HEK293 (cell line): ENCODE measurements around the gene SRSF9.

ENCODE experiments used
- CTCF ChIA-PET: fragments of 350-600 bp; formaldehyde crosslinking; extraction: SDS; loops from one replicate; lab custom pipeline; 2021; ENCODE audit warnings: antibody characterized with exemption; lab: Yijun Ruan, JAX
- POLR2A ChIA-PET: fragments of 300-600 bp; formaldehyde crosslinking; extraction: SDS; loops from one replicate; lab custom pipeline; 2020; ENCODE audit warnings: antibody characterized with exemption, inconsistent platforms; lab: Yijun Ruan, JAX
- H3K27ac ChIP-seq: fragments of 200-500 bp; sonication (Bioruptor generic); 2 replicates; pipeline ENCODE4 v1.5.1; 2014; ENCODE audit warnings: low read depth, low read length, control low read depth, inconsistent platforms; ENCODE audit errors: extremely low read depth
- H3K36me3 ChIP-seq, 2 experiments: fragments of 200-500 bp in 1 of 2; sonication (Bioruptor generic) in 1 of 2; 1 replicate in 1 of 2; 2 replicates in 1 of 2; pipeline ENCODE4 v1.5.1; 2014 to 2017; ENCODE audit warnings: inconsistent platforms in 2 of 2, low read length in 2 of 2; ENCODE audit not compliant: control insufficient read depth in 2 of 2, insufficient read depth in 1 of 2
- H3K4me1 ChIP-seq: fragments of 200-500 bp; sonication (Bioruptor generic); 2 replicates; pipeline ENCODE4 v1.5.1; 2014; ENCODE audit warnings: mild to moderate bottlenecking, low read length, inconsistent platforms; ENCODE audit not compliant: control insufficient read depth, insufficient read depth
- H3K4me3 ChIP-seq: 2 replicates; pipeline ENCODE4 v1.5.1; 2011; ENCODE audit warnings: low read depth, mild to moderate bottlenecking, control low read depth, low read length, moderate library complexity
- H3K9me3 ChIP-seq: fragments of 200-500 bp; sonication (Bioruptor generic); 2 replicates; pipeline ENCODE4 v1.5.1; 2014; ENCODE audit warnings: low read depth, low read length, inconsistent platforms; ENCODE audit not compliant: control insufficient read depth, insufficient read depth
- CTCF ChIP-seq: fragments of 450-650 bp; formaldehyde crosslinking; IDR thresholded peaks from 2 replicates; pipeline ENCODE4 v1.5.1; 2016; ENCODE audit warnings: missing biosample characterization, missing genetic modification characterization
- IKZF3 ChIP-seq: fragments of 450-650 bp; IDR thresholded peaks from 2 replicates; pipeline ENCODE4 v1.5.0; 2018; ENCODE audit warnings: missing biosample characterization, mild to moderate bottlenecking, missing genetic modification characterization, moderate library complexity
- PRDM1 ChIP-seq: fragments of 450-650 bp; formaldehyde crosslinking; IDR thresholded peaks from 2 replicates; pipeline ENCODE4; 2016; ENCODE audit warnings: missing biosample characterization, missing genetic modification characterization
- PRDM4 ChIP-seq: fragments of 450-650 bp; formaldehyde crosslinking; IDR thresholded peaks from 2 replicates; pipeline ENCODE4 v1.5.1; 2017; ENCODE audit warnings: missing biosample characterization, missing genetic modification characterization
- SP7 ChIP-seq: fragments of 450-650 bp; formaldehyde crosslinking; IDR thresholded peaks from 2 replicates; pipeline ENCODE4 v1.5.1; 2016; ENCODE audit warnings: missing biosample characterization, missing genetic modification characterization
- ZBTB6 ChIP-seq: fragments of 450-650 bp; formaldehyde crosslinking; IDR thresholded peaks from 2 replicates; pipeline ENCODE4 v1.5.1; 2017; ENCODE audit warnings: missing biosample characterization, missing genetic modification characterization
- ZFHX2 ChIP-seq: fragments of 450-650 bp; formaldehyde crosslinking; conservative IDR thresholded peaks from 2 replicates; pipeline ENCODE4 v1.5.1; 2016; ENCODE audit warnings: missing biosample characterization, missing genetic modification characterization
- ZNF10 ChIP-seq: fragments of 450-650 bp; formaldehyde crosslinking; IDR thresholded peaks from 2 replicates; pipeline ENCODE4 v1.5.1; 2017; ENCODE audit warnings: missing biosample characterization, missing genetic modification characterization
- ZNF146 ChIP-seq: fragments of 450-650 bp; formaldehyde crosslinking; IDR thresholded peaks from 2 replicates; pipeline ENCODE4 v1.5.1; 2016; ENCODE audit warnings: missing biosample characterization, missing genetic modification characterization
- ZNF174 ChIP-seq: fragments of 450-650 bp; formaldehyde crosslinking; IDR thresholded peaks from 2 replicates; pipeline ENCODE4 v1.5.0; 2017; ENCODE audit warnings: missing biosample characterization, mild to moderate bottlenecking, missing genetic modification characterization
- ZNF184 ChIP-seq: fragments of 450-650 bp; IDR thresholded peaks from 2 replicates; pipeline ENCODE4 v1.5.1; 2018; ENCODE audit warnings: missing biosample characterization, mild to moderate bottlenecking, missing genetic modification characterization
- ZNF211 ChIP-seq: fragments of 450-650 bp; formaldehyde crosslinking; IDR thresholded peaks from 2 replicates; pipeline ENCODE4 v1.5.1; 2016; ENCODE audit warnings: low read depth, missing biosample characterization, missing genetic modification characterization
- ZNF26 ChIP-seq: fragments of 450-650 bp; formaldehyde crosslinking; IDR thresholded peaks from 2 replicates; pipeline ENCODE4 v1.5.1; 2016; ENCODE audit warnings: missing biosample characterization, missing genetic modification characterization
- ZNF280D ChIP-seq: fragments of 450-650 bp; formaldehyde crosslinking; IDR thresholded peaks from 2 replicates; pipeline ENCODE4 v1.5.1; 2016; ENCODE audit warnings: missing biosample characterization, missing genetic modification characterization
- ZNF341 ChIP-seq: fragments of 450-650 bp; formaldehyde crosslinking; IDR thresholded peaks from 2 replicates; pipeline ENCODE4; 2016; ENCODE audit warnings: low read depth, missing biosample characterization, missing genetic modification characterization
- ZNF529 ChIP-seq: fragments of 450-650 bp; formaldehyde crosslinking; IDR thresholded peaks from 2 replicates; pipeline ENCODE4 v1.5.1; 2017; ENCODE audit warnings: missing genetic modification characterization, missing biosample characterization; ENCODE audit not compliant: insufficient replicate concordance
- ZNF530 ChIP-seq: fragments of 450-650 bp; formaldehyde crosslinking; IDR thresholded peaks from 2 replicates; pipeline ENCODE4 v1.5.1; 2016; ENCODE audit warnings: low read depth, missing biosample characterization, missing genetic modification characterization
- ZNF544 ChIP-seq: fragments of 450-650 bp; formaldehyde crosslinking; IDR thresholded peaks from 2 replicates; pipeline ENCODE4 v1.5.0; 2017; ENCODE audit warnings: missing biosample characterization, missing genetic modification characterization
- ZNF624 ChIP-seq: fragments of 450-650 bp; formaldehyde crosslinking; IDR thresholded peaks from 2 replicates; pipeline ENCODE4 v1.5.1; 2017; ENCODE audit warnings: missing biosample characterization, missing genetic modification characterization
- ZNF629 ChIP-seq: fragments of 450-650 bp; formaldehyde crosslinking; IDR thresholded peaks from 2 replicates; pipeline ENCODE4 v1.5.1; 2017; ENCODE audit warnings: missing biosample characterization, missing genetic modification characterization
- ZNF658 ChIP-seq: fragments of 450-650 bp; formaldehyde crosslinking; IDR thresholded peaks from 2 replicates; pipeline ENCODE4; 2016; ENCODE audit warnings: missing biosample characterization, missing genetic modification characterization
- ZNF670 ChIP-seq: fragments of 450-650 bp; formaldehyde crosslinking; IDR thresholded peaks from 2 replicates; pipeline ENCODE4 v1.5.1; 2016; ENCODE audit warnings: missing biosample characterization, missing genetic modification characterization, low read depth
- ZNF704 ChIP-seq: fragments of 450-650 bp; formaldehyde crosslinking; IDR thresholded peaks from 2 replicates; pipeline ENCODE4 v1.5.1; 2016; ENCODE audit warnings: missing biosample characterization, missing genetic modification characterization
- ZNF747 ChIP-seq: fragments of 450-650 bp; formaldehyde crosslinking; IDR thresholded peaks from 2 replicates; pipeline ENCODE4 v1.5.1; 2016; ENCODE audit warnings: missing biosample characterization, missing genetic modification characterization
- ZNF777 ChIP-seq: fragments of 450-650 bp; formaldehyde crosslinking; IDR thresholded peaks from 2 replicates; pipeline ENCODE4 v1.5.1; 2017; ENCODE audit warnings: missing biosample characterization, missing genetic modification characterization, borderline replicate concordance

The SRSF9 gene

GRCh38 chr12:120445911-120446843 lies 23.4 kb downstream of the SRSF9 start, which contains the start of the genes GATC and TRIAP1 (continued):
- no peak for TF ChIP-seq ZNF174
- TF ChIP-seq SP7 (tag by site-specific recombination), result peak; percentile 95
- peak; percentile 83; the same call in 1 of the 2 replicates for TF ChIP-seq ZBTB6
- TF ChIP-seq ZNF704 (tag by site-specific recombination), result no peak
- peak; percentile 74; the same call in 1 of the 2 replicates for TF ChIP-seq ZNF10 (tag by site-specific recombination)
- peak; percentile 96 for TF ChIP-seq ZNF629
- TF ChIP-seq ZNF777, result peak; percentile 35; the same call in 1 of the 2 replicates
- TF ChIP-seq ZNF146, result peak; percentile 75
- no peak for TF ChIP-seq ZNF747 (tag by site-specific recombination)
- peak; percentile 72 for TF ChIP-seq PRDM4 (tag by site-specific recombination)
- TF ChIP-seq PRDM1 (tag by site-specific recombination), result no peak; the same call in 1 of the 2 replicates
- no peak for TF ChIP-seq ZNF658 (tag by site-specific recombination)

GRCh38 chr12:120444676-120445075 lies 24.9 kb downstream of the SRSF9 start:
- Histone ChIP-seq H3K4me3 (no peak overlapping the region; the same call in 1 of the 2 replicates), H3K36me3 (peaks cover 49 to 68% of the 10 kb centered on the region in 2 experiments), H3K9me3 (no peaks in the 10 kb centered on the region), H3K27ac (no peak overlapping the region), H3K4me1 (peaks cover 4% of the 10 kb centered on the region; the same call in 1 of the 2 replicates)
- ChIA-PET POLR2A (interaction anchor here (2.9 kb wide), 1 partner anchor 21 kb away, joined by 9 read pairs; no protein-coding TSS in a partner anchor), CTCF (interaction anchor here (0.9 to 1.7 kb wide), 4 partner anchors 13 to 88 kb away, joined by 3 to 7 read pairs (median 4); no protein-coding TSS in a partner anchor)
- TF ChIP-seq ZNF211 (tag by site-specific recombination) (no peak), ZNF529 (tag by site-specific recombination) (no peak), ZNF629 (no peak), ZNF530 (tag by site-specific recombination) (no peak), IKZF3 (tag by site-specific recombination) (no peak), ZNF670 (no peak), ZNF341 (tag by site-specific recombination) (no peak), CTCF (no peak), ZNF624 (no peak), ZNF280D (tag by site-specific recombination) (no peak), ZNF26 (no peak), ZNF184 (no peak), ZFHX2 (tag by site-specific recombination) (no peak), ZNF544 (no peak), ZNF658 (tag by site-specific recombination) (no peak)
